Left kidney (tissue), 2 donors: ENCODE data around the gene MEMO1. TPM values are rescaled to one million over a fixed set of nuclear protein-coding genes. Genes with fewer than 3 reads are reported as not detected.
"Not testable (repeated sequence)": the region's sequence is repeated elsewhere in the genome, so short reads cannot be mapped to it uniquely, and the experiment has no call there.

Source experiments
- DNase-seq: peaks from one replicate; pipeline ENCODE4 v3.0.0-alpha.2; 2013
- polyA plus RNA-seq: library from polyadenylated mRNA; unstranded; fragments of 120-200 nt; gene quantifications from one replicate; pipeline ENCODE4 v1.2.1, GENCODE V29; 2013; ENCODE audit not compliant: insufficient read length

Gene MEMO1
- polyA plus RNA-seq, 1 donor, result 36.1 TPM

DNA sequence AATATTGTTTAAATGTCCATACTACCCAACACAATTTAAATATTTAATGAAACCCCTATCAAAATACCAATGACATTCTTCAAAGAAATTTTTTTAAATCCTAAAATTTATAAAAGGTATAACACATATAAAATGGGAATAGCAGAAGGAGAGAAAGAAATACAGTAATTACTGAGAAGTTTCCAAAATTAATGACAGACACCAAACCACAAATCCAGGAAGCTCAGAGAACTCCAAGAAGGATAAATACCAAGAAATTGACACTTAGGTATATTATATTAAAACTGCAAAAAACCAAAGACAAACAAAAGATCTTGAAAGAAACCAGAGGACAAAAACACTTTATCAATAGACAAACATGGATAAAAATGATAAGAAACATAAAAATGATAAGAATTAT lies 101.1 kb downstream of the MEMO1 start:
- no peak for DNase-seq

DNA sequence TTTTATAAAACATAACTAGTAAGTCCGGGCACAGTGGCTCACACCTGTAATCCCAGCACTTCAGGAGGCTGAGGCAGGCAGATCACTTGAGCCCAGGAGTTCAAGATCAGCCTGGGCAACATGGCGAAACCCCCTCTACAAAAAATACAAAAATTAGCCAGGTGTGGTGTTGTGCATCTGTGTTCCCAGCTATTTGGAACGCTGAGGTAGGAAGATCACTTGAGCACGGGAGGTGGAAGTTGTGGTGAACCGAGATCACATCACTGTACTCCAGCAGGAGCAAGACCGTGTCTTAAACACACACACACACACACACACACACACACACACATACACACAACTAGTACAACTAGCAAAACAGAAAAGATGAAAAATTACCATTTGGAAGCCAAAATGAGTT lies 103.3 kb downstream of the MEMO1 start:
- not testable (repeated sequence) for DNase-seq

DNA sequence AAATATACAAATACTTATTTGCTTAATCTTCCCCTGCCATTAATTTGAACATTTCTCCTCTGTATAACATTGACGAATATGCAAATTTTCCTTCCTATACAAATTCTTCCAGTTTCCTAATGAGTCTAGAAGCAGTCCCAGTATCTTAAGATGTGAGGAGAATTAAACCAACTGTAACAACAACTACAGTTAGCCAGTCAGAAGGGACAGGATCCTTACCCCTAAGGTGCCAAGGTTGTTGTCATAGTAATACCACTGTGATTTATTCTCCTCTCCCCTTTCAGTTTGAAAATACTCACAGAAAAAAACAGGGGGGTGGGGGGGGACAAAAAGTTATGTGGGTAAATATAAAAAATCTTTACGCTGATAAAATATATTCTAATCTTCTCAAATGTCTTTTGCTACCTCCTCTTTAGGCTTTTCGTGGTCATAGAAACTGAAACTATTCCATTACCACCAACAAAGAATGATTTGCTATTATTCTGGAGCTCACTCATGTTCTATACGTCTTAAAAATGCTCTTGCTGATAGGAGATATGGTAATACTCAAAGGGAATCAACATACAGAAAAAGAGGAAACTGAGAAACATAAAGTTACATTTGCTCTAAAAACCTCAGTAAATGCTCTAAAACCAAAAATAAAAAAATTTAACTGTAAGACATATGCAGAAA lies 107.6 kb downstream of the MEMO1 start:
- DNase-seq, result no peak

DNA sequence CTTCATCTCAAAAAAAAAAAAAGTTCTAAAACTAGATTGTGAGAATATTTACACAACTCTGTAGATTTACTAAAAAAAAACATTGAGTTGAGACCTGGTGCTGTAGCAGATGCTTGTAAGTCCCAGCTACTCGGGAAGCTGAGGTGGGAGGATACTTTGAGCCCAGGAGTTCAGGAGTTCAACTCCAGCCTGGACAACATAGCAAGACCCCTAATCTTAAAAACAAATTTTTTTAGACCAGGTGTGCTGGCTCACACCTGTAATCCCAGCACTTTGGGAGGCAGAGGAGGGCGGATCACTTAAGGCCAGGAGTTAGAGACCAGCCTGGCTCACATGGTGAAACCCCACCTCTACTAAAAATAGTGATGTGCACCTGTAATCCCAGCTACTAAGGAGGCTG lies 108.9 kb downstream of the MEMO1 start:
- DNase-seq, result no peak

DNA sequence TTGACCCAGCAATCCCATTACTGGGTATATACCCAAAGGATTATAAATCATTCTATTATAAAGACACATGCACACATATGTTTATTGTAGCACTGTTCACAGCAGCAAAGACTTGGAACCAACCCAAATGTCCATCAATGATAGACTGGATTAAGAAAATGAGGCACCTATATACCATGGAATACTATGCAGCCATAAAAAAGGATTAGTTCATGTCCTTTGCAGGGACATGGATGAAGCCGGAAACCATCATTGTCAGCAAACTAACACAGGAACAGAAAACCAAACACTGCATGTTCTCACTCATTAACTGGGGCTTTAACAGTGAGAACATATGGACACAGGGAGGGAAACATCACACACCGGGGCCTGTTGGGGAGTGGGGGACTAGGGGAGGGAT lies 110.7 kb downstream of the MEMO1 start:
- not testable (repeated sequence) for DNase-seq

DNA sequence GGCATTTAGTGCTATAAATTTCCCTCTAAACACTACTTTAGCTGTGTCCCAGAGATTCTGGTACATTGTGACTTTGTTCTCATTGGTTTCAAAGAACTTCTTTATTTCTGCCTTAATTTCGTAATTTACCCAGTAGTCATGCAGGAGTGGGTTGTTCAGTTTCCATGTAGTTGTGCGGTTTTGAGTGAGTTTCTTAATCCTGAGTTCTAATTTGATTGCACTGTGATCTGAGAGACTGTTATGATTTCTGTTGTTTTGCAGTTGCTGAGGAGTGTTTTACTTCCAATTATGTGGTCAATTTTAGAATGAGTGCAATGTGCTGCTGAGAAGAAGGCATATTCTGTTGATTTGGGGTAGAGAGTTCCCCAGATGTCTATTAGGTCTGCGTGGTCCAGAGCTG lies 112.5 kb downstream of the MEMO1 start:
- DNase-seq, result not testable (repeated sequence)

DNA sequence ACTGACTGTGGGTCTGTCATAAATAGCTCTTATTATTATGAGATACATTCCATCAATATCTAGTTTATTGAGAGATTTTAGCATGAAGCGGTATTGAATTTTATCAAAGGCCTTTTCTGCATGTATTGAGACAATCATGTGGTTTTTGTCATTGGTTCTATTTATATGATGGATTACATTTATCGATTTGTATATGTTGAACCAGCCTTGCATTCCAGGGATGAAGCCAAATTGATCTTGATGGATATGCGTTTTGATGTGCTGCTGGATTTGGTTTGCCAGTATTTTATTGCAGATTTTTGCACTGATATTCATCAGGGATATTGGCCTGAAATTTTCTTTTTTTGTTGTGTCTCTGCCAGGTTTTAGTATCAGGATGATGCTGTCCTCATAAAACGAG lies 113.5 kb downstream of the MEMO1 start:
- DNase-seq, result not testable (repeated sequence)

DNA sequence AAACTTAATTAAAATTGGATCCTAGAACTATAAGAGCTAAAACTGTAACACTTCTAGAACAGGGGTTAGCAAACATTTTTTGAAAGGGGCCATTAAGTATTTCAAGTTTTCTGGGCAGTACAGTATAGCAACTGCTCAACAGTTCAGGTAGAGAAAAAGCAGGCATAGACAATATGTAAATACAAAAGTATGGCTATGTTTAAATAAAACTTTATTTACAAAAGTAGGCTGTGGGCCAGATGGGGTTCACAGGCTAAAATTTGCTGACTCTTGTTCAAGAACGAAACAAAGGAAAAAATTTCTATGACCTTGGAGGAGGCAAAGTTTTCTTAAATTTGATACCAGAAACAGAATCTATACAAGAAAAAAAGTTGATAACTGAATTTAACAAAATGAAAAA lies 114.5 kb downstream of the MEMO1 start:
- DNase-seq, result no peak

DNA sequence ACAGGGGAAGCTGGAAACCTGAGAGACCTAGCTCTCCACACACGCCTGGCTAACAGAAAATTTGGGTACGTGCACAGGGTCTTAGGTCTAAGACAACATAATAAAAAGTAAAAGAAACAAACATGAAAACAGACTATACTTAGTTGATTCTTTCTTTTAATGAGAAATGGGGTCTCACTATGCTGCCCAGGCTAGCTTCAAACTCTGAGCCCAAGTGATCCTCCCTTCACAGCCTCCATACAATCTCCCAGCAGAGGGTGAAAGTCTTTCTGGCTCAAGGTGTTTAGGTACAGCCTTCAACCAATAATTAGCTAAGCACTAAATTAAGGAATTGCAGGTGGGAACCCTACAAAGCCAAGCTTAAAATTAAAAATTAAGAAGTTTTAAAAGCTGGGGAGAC lies 116.2 kb downstream of the MEMO1 start:
- no peak for DNase-seq

DNA sequence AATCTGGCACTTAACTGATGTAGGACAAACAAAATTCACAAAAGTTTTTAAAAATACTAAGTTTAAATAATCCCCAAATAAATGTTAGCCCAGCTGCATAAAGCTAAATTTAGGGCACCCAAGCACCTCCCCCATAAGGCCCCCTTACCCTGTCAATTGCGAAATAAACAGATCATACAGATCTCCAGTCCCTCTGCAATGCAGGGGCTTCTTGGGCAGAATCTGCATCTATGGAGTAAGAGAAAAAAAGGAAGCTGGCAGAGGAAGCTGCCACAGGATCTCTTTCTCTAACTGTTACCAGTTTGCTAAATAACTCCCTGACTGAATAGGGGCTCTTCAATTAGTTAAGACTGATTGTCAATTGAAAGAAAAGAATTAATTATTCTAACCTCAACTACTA lies 117.7 kb downstream of the MEMO1 start:
- no peak for DNase-seq

DNA sequence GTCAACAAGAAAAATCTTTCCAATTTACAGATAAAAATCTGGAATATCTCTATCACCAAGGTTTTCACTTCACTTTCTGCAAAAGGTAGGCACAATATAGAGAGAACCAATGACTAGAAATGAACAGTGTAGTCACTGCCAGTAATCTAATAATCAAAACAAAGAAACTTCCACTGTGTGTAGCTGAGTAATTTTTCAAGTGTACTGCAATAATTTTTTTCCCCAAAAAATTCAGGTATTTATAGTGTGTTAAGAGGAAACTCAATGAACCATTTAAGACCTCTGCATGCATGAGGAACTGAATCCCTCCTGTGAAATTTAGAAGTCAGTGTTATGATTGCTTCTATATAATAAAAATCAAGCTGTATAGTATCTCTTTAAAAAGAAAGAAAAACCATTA lies 121.8 kb downstream of the MEMO1 start:
- no peak for DNase-seq

DNA sequence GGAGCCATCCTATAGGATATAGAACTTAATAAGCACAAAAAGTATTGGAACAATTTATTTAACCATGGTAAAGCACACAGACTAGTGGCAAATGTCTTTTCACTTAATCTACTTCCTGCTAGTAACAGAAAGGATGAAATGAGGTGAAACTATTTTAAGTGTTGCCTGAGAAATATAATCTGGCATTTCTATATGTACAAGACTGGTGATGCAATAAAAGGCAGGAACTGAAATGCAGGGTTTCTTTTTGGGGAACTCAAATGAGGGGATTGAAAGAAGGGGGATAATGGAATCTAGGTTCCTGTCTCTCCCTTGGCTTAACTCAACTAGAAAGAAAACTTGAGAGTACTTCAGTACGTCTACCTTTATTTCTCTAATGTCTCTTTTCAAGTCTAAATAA lies 122.3 kb downstream of the MEMO1 start:
- no peak for DNase-seq

DNA sequence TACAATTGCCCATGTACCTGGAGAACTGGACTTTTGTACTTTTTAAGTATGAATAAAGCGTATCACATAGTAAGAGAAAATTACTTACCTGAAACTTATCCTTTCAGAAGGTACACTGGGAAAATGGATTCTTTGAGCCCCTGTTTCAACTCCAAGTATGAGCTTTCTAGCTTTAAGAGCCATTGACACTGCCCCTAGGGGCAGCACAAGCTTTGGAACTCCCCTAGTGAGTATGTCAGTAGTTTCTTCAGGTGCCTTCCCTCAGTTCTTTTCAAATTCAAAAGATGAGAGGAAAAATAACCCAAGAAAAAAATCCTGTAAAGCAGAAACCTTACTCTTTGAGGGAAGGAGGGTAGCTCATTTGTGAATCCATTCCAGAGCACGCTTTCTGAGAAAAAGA lies 124.1 kb downstream of the MEMO1 start:
- DNase-seq, result no peak

DNA sequence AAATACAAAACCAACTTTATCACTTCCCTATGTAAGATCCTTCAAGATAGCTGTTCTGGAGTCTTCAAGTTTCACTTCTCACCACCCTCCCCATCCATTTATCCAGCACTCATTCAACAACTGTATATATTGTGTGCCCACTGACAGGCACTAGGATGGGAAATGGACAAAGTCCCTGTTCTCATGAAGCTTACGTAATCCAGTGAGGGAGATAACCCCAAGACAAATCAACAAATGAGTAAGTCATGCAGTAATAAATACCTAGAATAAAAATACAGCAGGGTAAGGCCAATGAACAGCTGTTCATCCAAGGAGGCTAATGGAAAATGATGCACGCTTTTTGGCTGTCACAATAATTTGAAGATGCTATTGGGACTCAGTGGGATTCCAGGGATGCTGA lies 133.8 kb downstream of the MEMO1 start:
- no peak for DNase-seq

DNA sequence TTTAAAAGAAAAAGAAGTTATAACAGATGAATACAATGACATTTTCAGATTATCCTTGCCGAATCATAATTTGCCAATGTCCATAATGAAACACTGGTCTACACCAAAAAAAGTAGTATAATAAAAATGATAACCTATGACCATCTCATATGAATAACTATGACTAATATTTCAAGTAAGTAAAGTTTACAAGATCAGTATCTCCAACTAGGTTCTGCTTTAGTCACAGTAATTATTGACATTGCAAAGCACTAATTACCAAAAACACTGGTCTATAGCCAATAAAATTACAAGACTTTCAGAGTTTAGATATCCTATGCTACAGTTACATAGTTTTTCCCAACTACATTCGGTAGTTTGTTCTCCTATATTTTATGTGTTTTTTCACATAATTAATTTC lies 136.7 kb downstream of the MEMO1 start:
- no peak for DNase-seq

DNA sequence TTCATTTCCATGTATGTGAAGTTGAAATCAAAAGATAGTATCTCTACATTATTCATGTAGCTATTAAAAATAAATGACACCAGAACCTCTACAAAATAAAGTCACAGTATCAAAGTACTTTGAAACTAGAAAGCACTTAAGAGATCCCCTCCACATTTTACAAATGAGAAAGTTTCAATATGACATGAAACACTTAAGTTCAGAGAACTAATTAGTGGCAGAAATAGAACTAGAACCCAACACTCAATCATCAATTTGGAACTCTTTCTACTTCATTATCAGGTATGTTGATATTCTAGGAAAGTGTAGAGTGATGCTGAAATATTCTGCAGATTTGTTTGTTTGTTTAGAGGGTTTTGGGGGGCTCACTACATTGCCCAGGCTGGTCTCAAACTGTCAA lies 145.6 kb downstream of the MEMO1 start:
- no peak for DNase-seq

DNA sequence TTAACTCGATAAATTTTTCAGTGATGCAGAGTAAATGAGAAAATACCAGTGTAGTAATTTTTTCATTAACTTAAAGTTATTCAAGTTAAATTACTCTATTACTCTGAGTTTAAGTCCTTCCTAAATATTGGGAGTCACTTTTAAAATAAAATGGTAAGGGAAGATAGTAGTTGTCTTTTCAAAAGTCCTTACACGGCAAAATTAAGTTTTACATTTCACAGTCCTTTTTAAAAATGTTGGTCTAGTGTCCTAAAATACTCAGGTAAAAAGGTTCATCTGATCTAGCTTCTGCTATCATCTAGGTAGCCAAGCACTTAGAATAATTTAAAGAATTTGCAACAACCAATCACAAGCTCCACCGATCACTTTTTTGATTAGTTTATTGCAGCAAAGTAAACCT lies 146.9 kb downstream of the MEMO1 start:
- DNase-seq, result no peak

DNA sequence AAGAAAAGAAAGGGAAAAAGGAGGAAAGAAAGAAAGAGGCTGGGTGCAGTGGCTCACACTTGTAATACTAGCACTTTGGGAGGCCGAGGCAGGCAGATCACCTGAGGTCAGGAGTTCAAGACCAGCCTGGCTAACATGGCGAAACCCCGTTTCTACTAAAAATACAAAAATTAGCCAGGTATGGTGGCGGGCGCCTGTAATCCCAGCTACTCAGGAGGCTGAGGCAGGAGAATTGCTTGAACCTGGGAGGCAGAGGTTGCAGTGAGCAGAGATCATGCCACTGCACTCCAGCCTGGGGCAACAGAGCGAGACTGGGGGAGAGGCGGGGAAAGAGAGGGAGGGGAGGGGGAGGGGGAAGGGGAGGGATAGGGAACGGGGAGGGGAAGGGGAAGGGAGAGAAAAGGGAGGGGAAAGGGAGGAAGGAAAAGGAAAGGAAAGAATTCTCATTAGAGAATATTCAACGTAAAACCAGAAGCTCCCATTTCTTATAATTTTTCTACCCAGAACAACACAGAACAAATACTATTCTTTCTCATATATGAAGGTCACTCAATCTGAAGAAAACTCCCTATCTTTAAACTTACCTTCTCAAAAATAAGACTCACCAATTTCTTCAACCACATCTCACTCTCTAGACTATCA lies 147.7 kb downstream of the MEMO1 start:
- not testable (repeated sequence) for DNase-seq

DNA sequence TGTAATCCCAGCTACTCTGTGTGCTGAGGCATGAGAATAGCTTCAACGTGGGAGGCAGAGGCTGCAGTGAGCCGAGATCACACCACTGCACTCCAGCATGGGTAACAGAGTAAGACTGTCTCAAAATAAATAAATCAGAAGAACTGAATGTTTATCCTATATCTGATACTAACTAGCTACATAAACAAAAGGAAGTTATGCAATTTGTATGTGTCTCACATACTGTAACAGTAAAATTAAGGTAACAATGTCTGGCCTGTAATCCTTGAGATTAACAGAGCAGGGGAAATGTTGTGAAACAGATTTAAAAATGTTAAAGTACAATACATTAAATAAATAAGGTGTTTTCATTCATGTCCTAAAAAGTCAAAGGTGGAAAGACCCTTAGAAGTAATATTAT lies 150.8 kb downstream of the MEMO1 start:
- no peak for DNase-seq

DNA sequence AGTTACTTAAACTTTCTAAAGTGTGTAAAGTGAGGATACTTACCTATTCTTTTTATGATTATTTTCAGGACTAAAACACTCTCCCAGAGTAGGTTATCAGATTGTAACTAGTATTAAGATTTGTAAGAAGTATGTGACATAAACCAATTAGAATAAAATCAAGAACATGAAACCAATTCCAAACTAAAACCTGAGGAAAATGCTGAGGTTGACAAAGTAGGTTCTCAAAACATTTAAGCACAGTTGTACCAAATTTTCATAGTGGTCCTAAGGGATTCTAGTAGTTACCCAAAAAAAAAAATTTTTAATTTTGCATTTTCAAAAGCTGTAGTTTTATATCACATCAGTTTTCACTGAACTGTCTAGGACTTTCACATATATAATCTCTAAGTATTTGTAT lies 157.3 kb downstream of the MEMO1 start:
- no peak for DNase-seq

DNA sequence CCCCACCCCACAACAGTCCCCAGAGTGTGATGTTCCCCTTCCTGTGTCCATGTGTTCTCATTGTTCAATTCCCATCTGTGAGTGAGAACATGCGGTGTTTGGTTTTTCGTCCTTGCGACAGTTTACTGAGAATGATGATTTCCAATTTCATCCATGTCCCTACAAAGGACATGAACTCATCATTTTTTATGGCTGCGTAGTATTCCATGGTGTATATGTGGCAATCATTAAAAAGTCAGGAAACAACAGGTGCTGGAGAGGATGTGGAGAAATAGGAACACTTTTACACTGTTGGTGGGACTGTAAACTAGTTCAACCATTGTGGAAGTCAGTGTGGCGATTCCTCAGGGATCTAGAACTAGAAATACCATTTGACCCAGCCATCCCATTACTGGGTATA lies 168.7 kb downstream of the MEMO1 start:
- not testable (repeated sequence) for DNase-seq

DNA sequence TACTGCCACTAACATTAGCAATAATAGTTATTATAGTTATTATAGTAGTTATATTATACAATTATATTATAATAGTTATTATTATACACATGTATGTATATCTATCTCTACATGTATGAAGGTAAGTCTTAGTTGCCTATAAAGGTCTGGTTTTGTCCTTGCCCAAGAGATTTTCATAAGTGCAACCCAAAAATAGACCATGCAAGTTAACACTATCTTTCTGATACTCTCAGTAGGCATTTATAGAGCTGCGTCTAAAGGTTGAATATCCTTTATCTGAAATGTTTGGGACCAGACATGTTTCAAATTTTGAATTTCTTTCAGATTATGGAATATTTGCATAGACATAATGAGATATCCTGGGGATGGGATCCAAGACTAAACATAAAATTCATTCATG lies 175.4 kb downstream of the MEMO1 start:
- DNase-seq, result no peak

DNA sequence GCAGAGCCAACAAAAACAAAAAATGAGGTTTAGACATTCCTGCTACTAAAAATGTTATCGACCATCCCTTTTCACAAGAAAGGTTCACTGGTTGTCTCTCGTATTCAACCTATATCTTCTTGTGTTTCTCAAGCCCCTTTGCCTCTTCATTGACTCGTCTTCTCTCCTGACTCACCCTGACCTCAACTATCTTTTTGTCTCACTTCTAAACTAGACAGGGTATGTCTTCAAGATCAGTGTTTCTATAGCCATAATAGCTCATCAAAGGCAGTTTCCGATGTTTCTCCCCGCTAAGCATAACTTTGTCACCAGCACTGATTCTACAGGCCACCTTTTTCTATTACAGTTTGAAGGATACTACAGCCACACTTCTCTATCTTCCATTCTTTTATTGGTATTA lies 178.4 kb downstream of the MEMO1 start:
- no peak for DNase-seq

DNA sequence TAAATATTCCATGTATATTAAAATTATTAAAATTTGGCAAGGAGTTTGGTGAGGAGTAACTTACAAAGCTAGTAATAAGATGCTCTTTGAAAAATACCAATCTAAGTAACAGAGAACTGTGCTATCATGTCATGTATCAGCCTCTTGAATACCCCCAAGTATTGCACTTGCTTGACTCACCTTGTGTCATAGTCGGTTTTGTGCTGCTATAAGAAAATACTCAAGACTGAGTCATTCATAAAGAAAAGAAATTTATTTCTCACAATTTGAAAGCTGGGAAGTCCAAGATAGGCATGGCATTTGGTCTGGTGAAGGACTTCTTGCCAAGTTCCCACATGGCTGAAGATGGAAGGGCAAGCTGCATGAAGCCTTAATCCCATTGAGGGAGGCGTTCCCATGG lies 179.2 kb downstream of the MEMO1 start:
- DNase-seq, result no peak
